Measurements from ENCODE around the gene CDKAL1.

GRCh38 chr6:20812776-20813175, 278.5 kb downstream of the CDKAL1 start:
- TF ChIP-seq CTCF (conservative IDR thresholded peaks at IDR 0.05; ENCODE audit: low read length) (no peak), EZH2phosphoT487 (IDR thresholded peaks at IDR 0.05; ENCODE audit: borderline replicate concordance) (no peak)
